GM21423 (cell line): Measurements from ENCODE around the gene ARHGEF16.

Source experiments
- ATAC-seq: cut with Tn5 transposase; IDR thresholded peaks from one replicate; pipeline ENCODE4 v1.9.1; 2021; ENCODE audit warnings: mild to moderate bottlenecking, moderate library complexity; ENCODE audit not compliant: unreplicated experiment

ARHGEF16 gene

GRCh38 chr1:3436451-3436850 is 18.0 kb upstream of the ARHGEF16 start:
- no peak for ATAC-seq

DNA sequence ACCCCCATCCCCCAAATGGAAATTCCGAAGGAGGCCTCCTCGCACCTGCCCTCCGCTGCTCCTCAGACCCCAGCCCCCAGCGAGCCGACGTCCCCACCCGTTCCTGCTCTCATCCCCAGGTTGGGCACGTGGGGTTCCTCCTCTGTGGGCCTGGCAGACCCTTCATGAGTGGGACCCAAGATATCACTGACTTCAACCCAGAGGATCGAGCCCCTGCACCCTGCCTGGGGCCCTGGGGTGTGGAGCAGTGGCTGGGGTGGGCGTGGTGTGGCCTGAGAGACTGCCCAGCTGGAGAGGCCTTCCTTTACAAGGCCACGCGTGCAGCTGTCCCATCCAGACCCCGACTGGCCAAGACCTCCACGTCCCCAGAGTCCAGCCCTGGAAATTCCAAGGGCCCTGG is 17.6 kb upstream of the ARHGEF16 start:
- ATAC-seq, result no peak

- ATAC-seq, result no peak
Measured at GRCh38 chr1:3438661-3439180, 15.7 kb upstream of the ARHGEF16 start.

DNA sequence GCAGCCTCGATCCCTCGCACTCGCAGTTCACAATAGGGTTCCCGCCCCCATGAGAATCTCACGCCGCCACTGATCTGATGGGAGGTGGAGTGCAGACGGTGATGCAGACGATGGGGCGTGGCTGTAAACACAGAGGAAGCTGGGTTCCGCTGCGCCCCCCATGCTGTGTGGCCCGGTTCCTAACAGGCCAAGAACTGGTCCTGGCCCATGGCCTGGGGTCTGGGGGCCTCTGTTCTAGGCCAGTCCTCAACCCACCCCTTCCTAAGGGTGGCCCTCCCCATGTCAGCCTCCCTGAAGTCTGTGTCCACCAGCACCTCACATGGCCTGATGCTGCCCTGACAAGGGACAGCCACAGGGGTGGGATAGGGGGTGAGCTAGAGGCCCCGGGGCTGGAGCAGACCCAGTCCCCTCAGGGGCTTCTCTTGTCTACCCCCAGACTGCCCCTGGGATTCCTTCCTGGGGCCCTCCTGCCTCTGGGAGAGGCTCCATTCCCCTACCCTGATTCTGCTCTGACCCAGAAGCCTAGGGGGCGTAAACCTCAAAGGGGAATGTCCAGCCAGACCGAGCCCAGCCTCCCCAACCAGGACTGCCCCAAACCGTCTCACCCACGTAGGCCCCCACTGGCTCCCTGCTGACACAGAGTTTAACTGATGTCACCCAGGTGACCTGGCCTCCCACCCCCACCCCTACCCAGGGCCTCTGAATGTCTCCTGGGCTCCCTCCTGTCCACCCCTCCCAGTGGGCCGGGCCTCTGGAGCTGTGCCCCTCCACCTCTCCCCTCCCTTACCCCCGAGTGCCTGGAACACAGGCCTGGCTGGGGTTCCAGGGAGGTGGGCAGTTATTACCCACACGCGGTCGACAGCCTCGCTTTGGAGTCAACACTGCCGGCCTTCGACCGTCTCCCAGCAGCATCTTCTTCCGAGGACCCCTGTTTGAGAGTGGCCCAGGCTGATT is 14.8 kb upstream of the ARHGEF16 start:
- ATAC-seq, result no peak

GRCh38 chr1:3440300-3440681 is 14.2 kb upstream of the ARHGEF16 start:
- no peak for ATAC-seq

DNA sequence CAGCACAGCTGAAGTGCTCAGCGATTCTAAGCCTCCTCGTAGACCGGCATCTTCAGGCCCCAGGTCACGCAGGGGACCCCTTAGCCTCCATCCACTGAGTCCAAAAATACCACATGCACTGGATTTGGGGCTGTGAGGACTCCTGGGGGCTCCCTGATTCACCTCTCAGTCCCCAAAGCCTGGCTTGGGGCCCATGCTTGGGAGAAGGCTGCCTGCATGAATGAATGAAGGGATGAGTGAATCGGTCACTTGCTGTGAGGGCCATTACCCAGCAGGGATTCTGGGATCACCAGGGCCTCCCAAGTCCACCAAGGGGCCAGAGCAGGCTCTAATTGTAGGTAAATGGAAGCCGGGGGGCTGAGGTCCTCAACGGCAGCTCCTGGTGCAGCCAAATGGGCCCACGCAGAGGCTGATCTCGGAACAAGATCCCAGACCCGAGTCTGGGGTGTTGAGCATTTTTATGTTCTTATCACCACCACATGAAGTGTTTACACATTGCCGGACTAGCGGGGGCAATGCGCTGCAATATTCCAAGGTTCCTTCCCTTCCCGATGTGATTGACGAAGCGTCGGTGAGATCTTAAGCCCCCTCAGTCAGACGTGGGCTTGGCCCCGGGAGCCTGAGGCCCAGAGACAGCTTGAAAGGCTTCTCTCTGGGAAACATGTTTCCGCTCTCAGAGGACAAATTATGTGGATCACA is 13.6 kb upstream of the ARHGEF16 start:
- ATAC-seq, result no peak

GRCh38 chr1:3441410-3441847 is 13.0 kb upstream of the ARHGEF16 start:
- ATAC-seq, result no peak

DNA sequence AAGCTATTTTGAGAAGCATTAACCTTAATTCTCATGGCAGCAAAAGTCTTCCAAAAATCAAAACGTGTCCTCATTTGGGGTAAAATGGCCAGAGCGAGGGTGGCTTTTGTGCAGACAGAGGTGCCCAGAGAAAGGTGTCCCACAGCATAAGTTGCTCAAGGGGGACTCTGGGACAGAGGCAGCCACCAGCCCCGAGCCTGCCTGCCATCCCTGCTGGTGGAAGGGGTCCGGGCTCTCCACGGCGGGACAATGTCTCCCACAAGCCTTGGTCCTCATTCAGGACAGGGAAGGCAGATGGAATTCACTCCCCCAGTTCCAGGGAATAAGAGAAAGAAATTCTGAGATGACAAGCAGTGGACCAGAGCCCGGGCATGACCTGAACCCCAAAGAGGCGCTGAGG is 12.6 kb upstream of the ARHGEF16 start:
- no peak for ATAC-seq

DNA sequence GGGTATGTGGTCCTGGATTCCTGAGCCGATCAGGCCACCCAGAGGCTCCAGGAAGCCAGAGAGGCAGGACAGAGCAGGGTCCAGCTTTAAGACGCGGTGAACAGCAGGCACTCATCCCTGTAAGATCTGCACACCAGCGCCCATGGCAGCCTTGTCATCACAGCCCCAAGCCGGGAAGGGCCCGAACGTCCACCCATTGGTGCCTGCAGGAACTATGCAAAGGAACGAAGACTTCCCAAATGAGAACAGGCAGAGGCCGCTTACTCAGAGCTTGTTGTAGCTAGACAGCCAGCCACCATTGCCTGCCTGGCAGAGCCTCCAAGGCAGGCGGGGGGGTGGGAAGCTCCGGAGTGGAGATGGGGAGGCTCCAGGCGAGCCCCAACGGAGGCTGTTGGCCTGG is 12.1 kb upstream of the ARHGEF16 start:
- no peak for ATAC-seq

- ATAC-seq, result no peak
Measured at GRCh38 chr1:3442901-3443300, 11.6 kb upstream of the ARHGEF16 start.

- ATAC-seq, result no peak
Measured at GRCh38 chr1:3443807-3444206, 10.7 kb upstream of the ARHGEF16 start.

DNA sequence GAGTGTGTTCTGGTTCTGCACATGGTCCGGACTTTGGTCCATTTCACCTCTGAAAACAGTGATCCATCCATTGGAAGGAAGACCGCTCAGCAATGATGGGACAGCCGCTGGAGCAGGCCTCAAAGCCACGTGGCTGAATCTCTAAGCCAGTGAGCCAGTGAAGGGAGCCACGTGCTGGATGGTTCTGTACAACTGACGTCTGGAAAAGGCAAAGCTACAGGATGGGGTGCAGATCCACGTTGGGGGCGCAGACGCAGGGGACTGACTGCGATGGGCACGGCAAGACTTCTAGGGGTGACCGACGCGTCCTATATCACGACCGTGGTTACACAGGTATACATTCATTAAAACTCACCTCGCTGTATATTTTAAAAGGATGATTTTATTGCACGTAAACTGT is 10.2 kb upstream of the ARHGEF16 start:
- ATAC-seq, result no peak

- ATAC-seq, result no peak
Measured at GRCh38 chr1:3444736-3445135, 9.7 kb upstream of the ARHGEF16 start.

DNA sequence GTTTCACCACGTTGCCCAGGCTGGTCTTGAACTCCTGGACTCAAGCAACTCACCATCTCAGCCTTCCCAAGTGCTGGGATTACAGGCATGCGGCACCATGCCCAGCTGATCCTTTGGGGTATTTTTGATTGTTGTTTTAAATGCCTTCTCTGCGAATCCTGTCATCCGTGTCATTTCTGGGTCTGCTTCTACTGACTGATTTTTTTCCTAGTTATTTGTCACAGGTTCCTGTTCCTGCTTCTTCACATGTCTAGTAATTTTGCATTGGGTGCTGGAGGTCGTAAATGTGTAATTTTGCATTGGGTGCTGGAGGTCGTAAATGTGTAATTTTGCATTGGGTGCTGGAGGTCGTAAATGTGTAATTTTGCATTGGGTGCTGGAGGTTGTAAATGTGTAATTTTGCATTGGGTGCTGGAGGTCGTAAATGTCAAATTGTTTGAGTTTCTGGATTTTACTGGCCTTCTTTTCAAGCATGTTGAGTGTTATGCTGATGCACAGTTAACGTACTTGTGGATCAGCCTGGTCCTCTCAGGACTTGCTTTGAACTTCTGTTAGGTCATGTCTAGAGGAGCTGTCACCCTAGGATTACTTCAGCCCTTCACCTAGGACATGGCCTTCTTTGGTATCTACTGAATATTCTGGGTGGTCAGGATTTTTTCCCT is 4.1 kb upstream of the ARHGEF16 start:
- no peak for ATAC-seq

DNA sequence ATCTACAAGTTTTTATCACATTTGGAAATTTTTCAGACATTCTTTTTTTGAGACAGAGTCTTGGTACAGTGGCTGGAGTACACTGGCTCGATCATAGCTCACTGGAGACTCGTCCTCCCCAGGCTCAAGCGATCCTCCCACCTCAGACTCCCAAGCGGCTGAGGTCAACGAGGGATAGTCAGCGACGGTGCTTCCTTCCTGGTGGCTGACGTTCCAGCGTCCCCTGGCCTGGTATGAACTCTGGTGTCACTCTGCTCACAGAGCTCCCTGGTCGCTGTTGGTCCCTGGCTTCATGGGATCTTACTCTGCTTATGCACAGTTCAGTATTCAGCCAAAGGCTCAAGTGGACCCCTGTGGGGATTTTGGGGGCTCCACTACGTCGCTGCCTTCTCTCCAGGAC is 3.5 kb upstream of the ARHGEF16 start:
- no peak for ATAC-seq

GRCh38 chr1:3451994-3452865 is 2.2 kb upstream of the ARHGEF16 start:
- no peak for ATAC-seq

DNA sequence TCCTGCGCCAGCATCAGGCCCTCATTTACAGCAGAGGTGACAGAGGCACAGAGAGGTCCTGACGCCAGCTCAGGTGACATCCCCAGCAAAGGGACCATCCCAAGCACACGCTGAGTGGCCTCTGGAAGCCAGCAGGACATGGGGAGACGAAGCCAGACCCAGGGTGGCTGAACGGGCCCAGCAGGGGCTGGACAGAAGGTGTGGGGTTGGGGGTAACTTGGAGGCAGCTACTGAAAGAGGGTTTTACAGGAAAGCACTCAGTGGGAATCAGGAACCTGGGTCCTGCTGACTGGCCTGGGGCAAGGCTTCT is 1.6 kb upstream of the ARHGEF16 start:
- no peak for ATAC-seq

GRCh38 chr1:3453203-3453761 is 1.2 kb upstream of the ARHGEF16 start:
- ATAC-seq, result no peak

DNA sequence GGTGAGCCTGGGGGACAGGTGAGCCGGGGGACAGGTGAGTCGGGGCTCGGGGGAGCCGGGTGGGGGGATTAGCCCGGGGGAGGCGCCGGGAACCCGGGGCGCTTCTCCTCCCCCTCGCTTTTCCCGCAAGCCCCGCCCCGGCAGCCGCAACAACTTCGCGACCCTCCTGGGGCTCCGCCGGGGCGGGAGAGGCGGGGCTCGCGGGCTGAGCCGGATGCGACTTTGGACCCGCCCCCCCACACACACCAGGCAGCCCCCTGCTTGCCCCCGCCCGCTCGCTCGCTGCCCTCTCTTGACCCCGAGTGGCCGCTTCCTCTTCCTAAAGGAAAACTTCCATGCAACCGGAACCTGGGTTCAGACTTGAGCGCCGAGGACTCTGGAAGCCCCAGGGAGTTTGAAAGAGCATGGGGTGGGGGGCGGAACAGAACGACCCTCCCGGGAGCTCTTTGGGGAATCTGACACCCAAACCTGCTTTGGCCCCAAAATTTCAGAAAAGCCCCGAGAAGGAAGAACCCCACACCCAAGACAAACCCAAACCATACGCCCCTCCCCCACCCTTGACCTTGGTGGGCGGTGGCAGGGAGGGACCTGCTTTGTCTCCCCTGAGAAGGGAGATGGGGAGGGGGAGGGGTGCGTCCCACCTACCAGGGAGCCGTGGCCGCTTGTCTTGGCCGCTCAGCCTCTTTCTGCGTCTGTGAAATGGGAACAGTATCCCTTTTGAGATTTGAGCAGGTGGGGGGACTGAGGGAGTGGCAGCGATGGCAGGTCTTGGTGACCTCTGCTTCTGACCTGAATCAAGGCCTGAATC is 550 bp downstream of the ARHGEF16 start:
- ATAC-seq, result no peak
